Fibroblast of skin of abdomen (primary cell): Measurements from ENCODE around the gene DNALI1.
"Not testable (repeated sequence)": the region's sequence is repeated elsewhere in the genome, so short reads cannot be mapped to it uniquely, and the experiment has no call there.

ENCODE experiments used
- DNase-seq: peaks from one replicate; pipeline ENCODE4 v3.0.0-alpha.2; 2013

DNALI1 gene

GRCh38 chr1:37553927-37554808 lies 2.6 kb upstream of the DNALI1 start, which contains the start of gene SNIP1:
TSS of gene SNIP1 (minus strand) at chr1:37554293. CDS start at chr1:37554229, 64 bp downstream.
- DNase-seq = peak; percentile 93

DNA sequence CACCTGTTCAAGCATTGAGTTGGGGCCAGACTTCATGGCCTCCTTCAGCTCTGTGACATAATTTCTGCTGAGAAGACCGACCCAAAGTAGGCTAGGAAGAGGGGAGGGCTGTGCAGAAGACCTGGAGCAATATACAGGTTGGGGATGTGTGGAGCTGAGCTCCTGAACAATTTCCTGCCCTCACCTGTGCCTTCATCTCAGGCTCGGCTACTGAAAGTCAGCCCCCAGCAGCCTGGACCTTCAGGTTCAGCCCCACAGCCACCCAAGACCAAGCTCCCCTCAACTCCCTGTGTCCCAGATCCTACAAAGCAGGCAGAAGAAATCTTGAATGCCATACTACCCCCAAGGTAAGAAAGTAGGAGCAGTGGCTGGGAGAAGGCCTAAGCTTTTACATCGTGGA lies 662 bp downstream of the DNALI1 start:
- DNase-seq = no peak

GRCh38 chr1:37558411-37558810 lies 1.7 kb downstream of the DNALI1 start:
- DNase-seq = no peak

DNA sequence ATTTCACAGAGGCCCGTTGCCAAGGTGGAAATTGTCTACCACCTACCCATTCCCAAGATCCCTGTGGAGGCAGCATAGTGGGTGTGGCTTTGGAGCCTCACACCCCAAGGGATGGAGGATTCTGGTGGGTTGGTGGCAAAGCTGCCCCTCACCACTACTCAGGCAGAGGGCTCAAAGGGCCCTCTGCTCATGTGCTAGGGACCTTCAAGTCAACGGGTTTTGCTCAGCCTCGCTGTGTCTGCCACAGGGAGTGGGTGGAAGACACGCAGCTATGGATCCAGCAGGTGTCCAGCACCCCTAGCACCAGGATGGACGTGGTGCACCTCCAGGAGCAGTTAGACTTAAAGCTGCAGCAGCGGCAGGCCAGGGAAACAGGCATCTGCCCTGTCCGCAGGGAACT lies 2.3 kb downstream of the DNALI1 start:
- DNase-seq = no peak

GRCh38 chr1:37559957-37560379 lies 3.2 kb downstream of the DNALI1 start:
- DNase-seq = not testable (repeated sequence)

DNA sequence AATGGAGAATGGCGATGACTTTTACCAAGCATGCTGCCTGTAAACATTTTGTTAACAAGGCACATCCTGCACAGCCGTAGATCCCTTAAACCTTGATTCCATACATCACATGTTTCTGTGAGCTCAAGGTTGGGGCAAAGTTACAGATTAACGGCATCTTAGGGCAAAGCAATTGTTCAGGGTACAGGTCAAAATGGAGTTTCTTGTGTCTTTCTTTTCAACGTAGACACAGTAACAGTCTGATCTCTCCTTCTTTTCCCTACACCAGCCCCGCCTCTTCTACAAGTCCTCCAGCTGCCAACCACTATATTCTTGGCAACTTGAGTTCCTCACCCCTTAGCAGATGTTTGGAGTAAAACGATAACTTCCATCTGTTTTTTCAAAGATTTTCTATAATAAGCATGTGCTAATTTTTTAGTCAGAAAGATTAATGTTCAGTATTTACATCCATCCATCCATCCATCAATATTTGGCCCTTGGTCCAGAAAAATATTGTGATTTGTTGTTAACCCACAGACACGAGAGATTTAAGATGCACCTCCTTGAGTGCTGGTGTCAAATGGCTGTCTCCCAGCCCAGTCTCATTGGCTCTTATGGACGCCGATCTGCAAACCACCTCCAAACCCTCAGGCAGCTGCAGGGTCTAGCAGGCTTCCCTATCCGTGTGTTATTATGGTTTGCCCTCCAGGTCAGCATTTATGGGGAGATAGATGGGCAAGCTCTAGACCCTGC lies 3.8 kb downstream of the DNALI1 start:
- DNase-seq = no peak

GRCh38 chr1:37561133-37562132 lies 4.7 kb downstream of the DNALI1 start:
- peak; percentile 46 for DNase-seq

GRCh38 chr1:37562984-37563383 lies 6.2 kb downstream of the DNALI1 start:
- no peak for DNase-seq

GRCh38 chr1:37564892-37565291 lies 8.2 kb downstream of the DNALI1 start:
- no peak for DNase-seq

DNA sequence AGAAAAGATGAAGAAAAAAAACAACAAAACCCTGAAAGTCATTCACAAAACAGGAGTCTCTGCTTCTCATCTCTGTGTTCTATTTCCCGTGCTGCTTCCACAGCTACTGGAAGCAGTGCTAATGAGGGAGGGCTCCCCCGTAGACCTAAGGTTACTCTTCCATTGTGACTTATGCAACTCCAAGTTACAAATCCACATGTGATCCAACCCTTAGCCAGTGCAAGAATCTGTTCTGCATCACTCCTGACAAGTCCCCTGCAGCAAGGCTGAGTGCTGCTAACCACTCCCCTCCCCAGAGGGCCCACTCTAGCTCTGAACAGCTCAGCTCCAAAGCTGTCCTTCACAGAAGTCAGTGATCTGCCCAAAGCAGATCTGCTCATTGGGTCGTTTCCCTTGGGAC lies 10.3 kb downstream of the DNALI1 start:
- DNase-seq = no peak

- DNase-seq = no peak
Observed at GRCh38 chr1:37570528-37571334, 14.0 kb downstream of the DNALI1 start.

- peak; percentile 89 for DNase-seq
Observed at GRCh38 chr1:37574834-37575480, 18.2 kb downstream of the DNALI1 start.

DNA sequence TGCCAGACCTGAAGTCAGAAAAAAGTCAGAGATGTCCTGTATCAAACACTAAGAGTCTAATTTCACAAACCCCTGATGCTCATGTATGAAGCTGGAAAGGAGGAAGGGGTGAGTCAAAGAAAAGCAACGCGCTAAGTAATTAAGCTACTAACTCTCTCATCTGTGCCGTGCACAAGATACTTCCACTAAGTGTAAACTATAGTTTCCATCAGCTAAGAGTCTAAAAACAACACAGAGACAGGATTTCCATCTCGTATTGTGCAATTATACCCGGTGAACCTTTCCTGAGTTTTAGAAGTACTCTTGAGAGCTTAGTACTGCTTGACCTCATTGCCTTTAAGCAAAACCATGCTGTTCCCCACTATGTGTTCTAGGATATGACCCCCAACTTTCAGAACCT lies 19.0 kb downstream of the DNALI1 start:
- peak; percentile 28 for DNase-seq

DNA sequence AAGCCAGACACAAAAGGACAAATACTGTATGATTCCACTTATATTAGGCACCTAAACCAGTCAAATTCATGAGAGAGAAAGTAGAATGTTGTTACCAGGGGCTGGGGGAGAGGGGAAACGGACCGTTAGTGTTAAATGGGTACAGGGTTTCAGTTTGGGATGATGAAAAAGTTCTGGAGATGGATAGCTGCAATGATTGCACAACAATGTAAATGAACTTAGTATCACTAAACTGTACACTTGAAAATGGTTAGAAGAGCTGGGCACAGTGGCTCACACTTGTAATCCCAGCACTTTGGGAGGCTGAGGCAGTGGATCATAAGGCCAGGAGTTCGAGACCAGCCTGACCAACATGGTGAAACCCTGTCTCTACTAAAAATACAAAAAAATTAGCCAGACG lies 27.8 kb downstream of the DNALI1 start:
- DNase-seq = not testable (repeated sequence)

DNA sequence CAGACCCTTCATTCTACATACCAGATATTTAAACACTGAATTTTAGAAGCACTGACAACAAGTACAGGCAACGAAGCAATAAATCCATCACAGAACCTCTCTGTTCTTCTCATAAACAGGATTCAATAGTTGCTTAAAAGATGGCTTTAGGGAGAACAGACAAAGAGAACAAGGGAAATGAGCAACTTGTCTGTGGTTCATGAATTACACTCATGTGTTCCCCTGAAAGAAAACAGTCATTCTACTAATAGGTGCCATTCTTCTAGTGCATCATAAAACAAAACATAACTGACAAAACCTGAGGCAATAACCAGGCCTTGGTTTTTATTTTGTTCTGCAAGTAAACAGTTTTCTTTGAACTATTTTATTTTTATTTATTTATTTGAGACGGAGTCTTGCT lies 32.2 kb downstream of the DNALI1 start:
- DNase-seq = no peak

DNA sequence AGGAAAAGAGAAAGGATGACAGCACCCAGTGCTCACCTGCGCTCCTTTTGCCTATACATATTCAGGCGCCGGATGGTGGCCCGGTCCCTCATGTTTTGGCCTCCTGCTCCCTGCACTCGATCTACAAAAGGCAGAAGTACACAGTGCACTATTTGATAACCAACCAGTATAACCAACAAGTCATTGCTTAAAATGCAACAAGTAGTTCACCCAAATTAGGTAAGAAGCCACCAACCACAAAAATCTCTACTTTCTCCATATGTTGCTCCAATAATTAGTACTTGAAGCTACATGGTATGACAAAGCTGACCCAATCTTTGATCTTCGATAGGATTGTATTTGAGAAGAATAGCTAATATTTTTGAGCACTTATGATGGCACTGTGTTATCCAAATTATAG lies 37.0 kb downstream of the DNALI1 start:
- DNase-seq = no peak

GRCh38 chr1:37595440-37596181 lies 38.9 kb downstream of the DNALI1 start, which contains the start of gene GNL2:
TSS of gene GNL2 (minus strand) at chr1:37595937. CDS start at chr1:37595822, 115 bp downstream.
- peak; percentile 95 for DNase-seq

- no peak for DNase-seq
Observed at GRCh38 chr1:37596182-37596667, 39.5 kb downstream of the DNALI1 start.

DNA sequence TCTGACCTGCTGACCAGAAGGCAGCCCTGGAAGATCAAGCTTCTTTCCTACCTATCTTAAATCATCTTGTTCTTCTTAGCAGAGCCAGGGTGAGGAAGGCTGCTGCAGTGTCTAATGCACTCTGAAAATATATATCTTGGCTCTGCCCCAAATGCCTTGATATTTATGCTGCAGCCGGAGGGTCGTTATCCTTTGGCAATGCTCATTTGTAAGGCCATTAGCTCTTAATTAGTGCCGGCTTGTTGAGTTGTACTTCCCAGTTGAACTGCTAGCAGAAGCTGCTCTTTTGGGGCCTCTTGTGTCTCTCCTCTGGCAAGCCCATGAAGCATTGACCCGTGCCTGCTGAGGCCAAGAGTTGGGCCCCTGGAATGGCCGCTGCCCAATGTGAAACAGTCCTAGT lies 43.2 kb downstream of the DNALI1 start:
- no peak for DNase-seq

- no peak for DNase-seq
Observed at GRCh38 chr1:37601441-37601840, 44.7 kb downstream of the DNALI1 start.
